ENCODE data around the gene FARSA.
"Not testable (repeated sequence)": the region's sequence is repeated elsewhere in the genome, so short reads cannot be mapped to it uniquely, and the experiment has no call there.

Gene FARSA

GRCh38 chr19:12933287-12934072 lies at the start of gene FARSA:
FARSA (minus strand) TSS chr19:12933711; CDS start chr19:12933696, 15 bp downstream.
- peak; percentile 67 to 79 (median 68) for DNase-seq (ENCODE audit: low read depth in 2 of 3, low spot score in 2 of 3)

- no peak for DNase-seq (ENCODE audit: low read depth in 2 of 3, low spot score in 2 of 3)
These were observed 49.6 kb upstream of the FARSA start for GRCh38 chr19:12983091-12983490.

- DNase-seq (ENCODE audit: low read depth in 2 of 3, low spot score in 2 of 3), result no peak
These were observed 49.1 kb upstream of the FARSA start for GRCh38 chr19:12982648-12983047.

- no peak for DNase-seq (ENCODE audit: low read depth in 2 of 3, low spot score in 2 of 3)
These were observed 46.5 kb upstream of the FARSA start for GRCh38 chr19:12979974-12980373.

- not testable (repeated sequence) for DNase-seq (ENCODE audit: low read depth in 2 of 3, low spot score in 2 of 3)
These were observed 42.6 kb upstream of the FARSA start for GRCh38 chr19:12976109-12976508.

- DNase-seq (ENCODE audit: low read depth in 2 of 3, low spot score in 2 of 3), result no peak
These were observed 41.8 kb upstream of the FARSA start for GRCh38 chr19:12975221-12975741.

- DNase-seq (ENCODE audit: low read depth in 2 of 3, low spot score in 2 of 3), result no peak
These were observed 41.0 kb upstream of the FARSA start for GRCh38 chr19:12974301-12975220.

GRCh38 chr19:12973236-12973635 lies 39.7 kb upstream of the FARSA start:
- no peak for DNase-seq (ENCODE audit: low read depth in 2 of 3, low spot score in 2 of 3)

GRCh38 chr19:12970070-12970820 lies 36.7 kb upstream of the FARSA start:
- DNase-seq (ENCODE audit: low read depth in 2 of 3, low spot score in 2 of 3), result no peak

GRCh38 chr19:12969292-12969988 lies 35.9 kb upstream of the FARSA start, which contains the start of gene DAND5:
DAND5 (plus strand) TSS chr19:12969576; CDS start chr19:12969661, 85 bp downstream.
- DNase-seq (ENCODE audit: low read depth in 2 of 3, low spot score in 2 of 3), result no peak

- no peak for DNase-seq (ENCODE audit: low read depth in 2 of 3, low spot score in 2 of 3)
These were observed 34.4 kb upstream of the FARSA start for GRCh38 chr19:12967907-12968306.

GRCh38 chr19:12965812-12966135 lies 32.3 kb upstream of the FARSA start:
- DNase-seq (ENCODE audit: low read depth in 2 of 3, low spot score in 2 of 3), result no peak

GRCh38 chr19:12965017-12965811 lies 31.7 kb upstream of the FARSA start:
- DNase-seq (ENCODE audit: low read depth in 2 of 3, low spot score in 2 of 3), result peak; percentile 69 to 83 (median 71)

- no peak for DNase-seq (ENCODE audit: low read depth in 2 of 3, low spot score in 2 of 3)
These were observed 26.0 kb upstream of the FARSA start for GRCh38 chr19:12959481-12959880.

- DNase-seq (ENCODE audit: low read depth in 2 of 3, low spot score in 2 of 3), result not testable (repeated sequence)
These were observed 24.0 kb upstream of the FARSA start for GRCh38 chr19:12957389-12957952.

GRCh38 chr19:12956446-12957388 lies 23.2 kb upstream of the FARSA start, which contains the start of gene GADD45GIP1:
GADD45GIP1 (minus strand) TSS chr19:12957223; CDS start chr19:12957212, 11 bp downstream.
- DNase-seq (ENCODE audit: low read depth in 2 of 3, low spot score in 2 of 3), result peak in 2 of 3 experiments; percentile 67 to 69

GRCh38 chr19:12955996-12956395 lies 22.5 kb upstream of the FARSA start:
- DNase-seq (ENCODE audit: low read depth in 2 of 3, low spot score in 2 of 3), result no peak

- not testable (repeated sequence) for DNase-seq (ENCODE audit: low read depth in 2 of 3, low spot score in 2 of 3)
These were observed 22.1 kb upstream of the FARSA start for GRCh38 chr19:12955575-12955974.

Data from activated CD8-positive, alpha-beta memory T cell treated with anti-CD3 and anti-CD28 coated beads for 48 hours (primary cell).